HG03571 (cell line): ENCODE data around the gene EFCAB8.
"Not testable (repeated sequence)": the region's sequence is repeated elsewhere in the genome, so short reads cannot be mapped to it uniquely, and the experiment has no call there.

Source experiments
- ATAC-seq: cut with Tn5 transposase; IDR thresholded peaks from one replicate; pipeline ENCODE4 v1.9.1; 2021; ENCODE audit not compliant: unreplicated experiment

Gene EFCAB8

DNA sequence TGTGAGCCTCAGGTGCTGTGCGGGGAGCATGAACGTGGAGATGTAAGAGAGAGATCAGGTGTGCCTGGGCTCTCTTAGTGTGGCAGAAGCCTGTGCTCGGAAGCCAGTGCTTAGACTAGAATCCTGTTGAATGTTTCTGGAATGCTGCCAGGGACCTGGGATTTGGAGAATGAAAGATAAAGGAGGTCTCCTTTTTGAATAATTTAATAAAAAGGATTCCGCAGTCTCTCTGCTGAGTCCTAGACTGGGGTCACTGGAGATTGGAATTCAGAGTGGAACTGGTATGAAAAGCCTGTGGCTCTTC lies 18.8 kb upstream of the EFCAB8 start:
- no peak for ATAC-seq

DNA sequence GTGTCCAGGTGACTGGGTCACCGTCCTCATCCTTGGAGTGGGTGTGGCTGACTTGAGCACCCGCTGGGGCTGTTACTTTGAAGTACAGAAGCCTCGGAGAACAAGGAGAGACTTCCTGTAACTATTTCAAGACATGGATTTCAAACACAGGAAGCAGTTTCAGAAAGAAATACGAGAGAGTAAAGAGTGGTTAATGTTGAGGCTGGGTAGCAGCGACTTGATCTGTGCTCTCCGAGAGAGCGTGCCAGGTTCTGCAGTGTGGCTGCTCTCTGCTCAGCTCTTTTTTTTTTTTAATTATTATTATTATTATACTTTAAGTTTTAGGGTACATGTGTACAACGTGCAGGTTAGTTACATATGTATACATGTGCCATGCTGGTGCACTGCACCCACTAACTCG lies 17.5 kb upstream of the EFCAB8 start:
- no peak for ATAC-seq

DNA sequence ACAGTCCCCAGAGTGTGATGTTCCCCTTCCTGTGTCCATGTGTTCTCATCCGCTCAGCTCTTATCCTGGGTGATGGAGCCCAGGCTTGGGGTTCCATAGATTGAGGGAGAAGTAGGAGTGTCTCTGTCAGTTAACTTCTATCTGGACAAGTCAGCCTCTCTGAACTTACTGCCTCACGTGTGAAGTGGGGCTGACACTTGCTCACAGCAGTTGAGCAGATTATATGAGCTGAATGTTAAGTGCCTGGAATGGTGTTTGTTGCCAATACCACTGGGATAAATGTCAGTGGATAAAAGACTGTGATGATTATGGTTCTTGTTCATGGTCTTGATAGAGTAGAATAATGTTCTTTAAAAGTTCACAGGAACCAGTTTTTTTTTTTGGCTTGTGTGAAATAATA lies 17.1 kb upstream of the EFCAB8 start:
- no peak for ATAC-seq

DNA sequence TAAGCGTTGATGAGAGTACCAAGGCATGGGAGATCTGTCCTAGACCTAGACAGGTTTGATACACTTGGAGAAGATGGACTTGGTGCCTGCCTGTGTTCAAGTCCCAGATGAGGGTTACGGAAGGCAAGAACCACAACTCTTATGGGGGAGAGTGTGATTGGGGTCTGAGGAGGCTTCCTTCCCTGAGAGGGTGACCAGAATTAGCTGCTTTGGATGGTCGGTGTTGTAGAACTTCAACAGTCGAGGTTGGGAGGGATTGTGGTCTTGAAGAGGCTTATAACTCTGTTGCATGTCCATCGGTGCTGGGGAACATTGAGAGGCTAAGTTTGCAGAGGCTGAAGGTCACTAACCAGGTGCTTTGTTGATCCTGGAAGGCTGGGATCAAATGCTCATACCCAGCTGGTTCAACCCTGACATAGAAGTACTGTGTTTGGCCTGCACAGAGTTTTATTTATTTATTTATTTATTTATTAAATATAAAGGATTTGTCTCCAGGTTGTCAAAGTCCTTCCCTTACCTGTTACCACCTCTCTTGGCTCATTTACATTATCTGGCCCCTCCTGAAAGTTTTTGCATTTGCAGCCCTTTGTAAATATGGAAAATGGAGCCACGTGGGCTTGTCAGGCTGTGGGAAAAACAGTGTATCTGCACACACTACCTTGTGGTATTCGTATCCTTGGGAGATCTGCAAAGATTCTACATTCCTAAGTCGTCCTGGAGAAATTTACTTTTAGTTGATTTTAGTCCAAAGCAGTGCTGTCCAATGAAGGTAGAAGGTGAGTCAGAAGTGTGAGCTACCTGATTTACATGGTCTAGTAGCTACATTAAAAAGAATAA lies 15.8 kb upstream of the EFCAB8 start:
- ATAC-seq, result no peak

DNA sequence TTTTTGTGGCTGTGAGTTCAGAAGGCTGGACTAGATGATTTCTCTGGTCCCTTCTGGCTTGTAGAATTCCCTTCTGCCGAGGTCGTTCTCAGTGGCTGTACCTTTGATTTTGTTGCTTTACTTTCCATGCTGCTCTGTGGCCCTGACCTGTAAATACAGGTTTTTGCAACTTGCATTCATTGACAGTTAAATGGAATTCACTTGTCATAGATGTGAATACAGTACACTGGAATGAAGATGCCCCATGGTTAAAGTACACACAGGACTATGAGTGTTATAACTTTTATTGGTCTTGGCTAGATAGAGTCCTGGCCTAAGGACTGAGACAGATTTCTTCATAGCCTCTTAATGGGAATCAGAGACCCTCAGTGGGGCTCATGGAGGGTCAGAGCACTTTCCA lies 12.9 kb upstream of the EFCAB8 start:
- no peak for ATAC-seq

DNA sequence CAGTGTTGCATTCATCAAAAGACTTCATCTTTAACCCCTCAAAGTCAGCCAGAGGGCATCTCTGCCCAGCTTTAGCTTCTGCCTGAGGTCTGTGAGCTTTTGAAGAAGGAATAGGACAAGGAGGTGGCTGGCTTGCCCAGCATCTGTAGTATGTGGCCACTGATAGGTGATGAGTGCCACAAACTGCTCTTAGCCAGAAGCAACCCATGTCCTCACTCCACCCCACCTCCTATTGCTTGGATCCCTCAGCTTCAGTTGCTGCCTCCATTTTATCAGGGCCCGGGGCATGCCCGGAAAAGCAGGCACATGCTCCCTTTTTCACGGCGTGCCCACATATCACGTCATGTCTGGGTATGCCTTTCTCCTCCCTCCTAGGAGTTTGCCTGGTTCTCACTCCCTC lies 11.9 kb upstream of the EFCAB8 start:
- ATAC-seq, result no peak

DNA sequence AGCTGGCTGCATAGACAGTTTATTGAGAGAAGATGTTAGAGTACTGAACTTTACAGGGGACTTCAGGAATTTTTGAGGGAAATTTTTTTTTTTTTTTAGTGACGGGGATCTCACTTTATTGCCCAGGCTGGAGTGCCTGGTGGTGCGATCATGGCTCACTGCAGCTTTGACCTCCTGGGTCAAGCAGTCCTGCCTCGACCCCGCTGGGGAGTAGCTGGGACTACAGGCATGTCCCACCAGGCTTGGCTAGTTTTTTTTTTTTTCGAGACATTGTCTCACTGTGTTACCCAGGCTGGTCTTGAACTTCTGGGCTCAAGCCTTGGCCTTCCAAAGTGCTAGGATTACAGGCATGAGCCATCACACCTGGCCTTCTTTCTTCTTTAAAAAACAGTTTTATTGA lies 10.8 kb upstream of the EFCAB8 start:
- ATAC-seq, result no peak

DNA sequence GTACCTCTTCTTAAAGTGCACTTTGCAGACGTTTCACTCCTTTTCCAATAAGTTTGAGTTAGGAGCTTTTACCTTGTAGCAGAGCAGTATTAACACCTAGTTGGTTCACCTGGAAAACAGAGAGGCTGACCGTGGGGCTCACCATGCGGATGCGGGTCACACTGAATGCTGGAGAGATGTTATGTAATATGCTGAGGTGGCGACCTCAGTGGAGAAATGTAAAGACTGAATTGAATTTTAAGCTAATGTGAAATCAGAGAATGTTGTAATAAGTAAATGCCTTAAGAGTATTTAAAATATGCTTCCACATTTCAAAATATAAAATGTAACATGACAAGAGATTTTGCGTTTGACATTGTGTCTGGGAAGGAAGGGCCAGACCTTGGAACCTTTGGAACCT lies 9.9 kb upstream of the EFCAB8 start:
- no peak for ATAC-seq

DNA sequence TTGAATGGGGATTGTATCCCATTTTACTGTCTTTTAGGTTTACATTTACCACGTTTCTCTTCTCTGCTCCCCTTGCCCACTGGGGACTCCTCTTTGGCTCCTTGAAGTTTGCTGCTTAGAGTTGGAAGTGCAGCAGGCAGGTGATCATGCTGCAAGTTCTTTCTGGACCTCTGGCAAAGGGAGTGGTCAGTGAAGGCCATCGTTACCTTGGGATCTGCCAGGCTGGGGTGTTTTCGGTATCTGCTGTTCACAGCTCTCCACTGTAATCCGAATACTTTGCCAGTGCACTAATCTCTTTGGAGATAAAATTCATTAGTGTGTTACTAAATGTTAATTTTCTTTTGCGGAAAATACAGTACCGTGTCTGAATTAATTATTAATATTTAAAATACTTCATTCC lies 9.1 kb upstream of the EFCAB8 start:
- ATAC-seq, result no peak

DNA sequence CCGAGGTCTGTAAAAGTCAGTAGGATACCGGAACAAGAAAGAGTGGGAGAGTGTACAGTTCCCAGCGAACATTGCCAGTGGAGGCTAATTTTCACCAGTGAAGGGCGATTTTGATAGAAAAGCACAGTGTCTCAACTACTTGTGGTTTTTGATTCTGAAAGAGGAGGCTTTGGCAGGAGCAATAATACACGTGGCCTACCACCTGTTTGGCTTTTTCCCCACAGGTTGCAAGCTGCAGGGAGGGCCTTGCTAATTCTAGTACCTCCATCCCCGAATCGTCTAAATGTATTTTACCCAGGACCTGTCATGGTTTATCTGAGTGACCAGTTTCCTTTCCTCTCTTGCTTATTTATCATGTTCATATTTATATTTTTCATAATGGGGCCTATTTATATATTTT lies 3.3 kb upstream of the EFCAB8 start:
- ATAC-seq, result no peak

DNA sequence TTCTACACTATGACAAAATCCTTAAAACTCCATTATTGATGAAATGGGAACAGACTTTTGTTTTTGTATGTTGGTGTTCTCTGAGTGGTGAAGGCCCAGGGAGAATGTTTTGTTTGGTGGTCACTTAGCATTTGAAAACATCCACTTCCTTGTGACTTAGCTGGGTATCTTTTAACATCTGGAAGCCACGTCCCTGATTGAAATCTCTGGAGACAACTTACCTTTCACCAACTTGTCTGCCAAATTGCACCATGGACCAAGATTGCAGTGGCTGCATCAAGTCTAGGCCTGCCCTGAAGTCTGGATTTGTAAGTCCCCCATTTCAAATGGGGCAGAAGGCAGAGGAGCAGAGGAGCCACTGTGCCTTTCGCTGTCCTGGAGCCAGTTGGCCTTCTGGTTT lies 534 bp upstream of the EFCAB8 start:
- no peak for ATAC-seq

DNA sequence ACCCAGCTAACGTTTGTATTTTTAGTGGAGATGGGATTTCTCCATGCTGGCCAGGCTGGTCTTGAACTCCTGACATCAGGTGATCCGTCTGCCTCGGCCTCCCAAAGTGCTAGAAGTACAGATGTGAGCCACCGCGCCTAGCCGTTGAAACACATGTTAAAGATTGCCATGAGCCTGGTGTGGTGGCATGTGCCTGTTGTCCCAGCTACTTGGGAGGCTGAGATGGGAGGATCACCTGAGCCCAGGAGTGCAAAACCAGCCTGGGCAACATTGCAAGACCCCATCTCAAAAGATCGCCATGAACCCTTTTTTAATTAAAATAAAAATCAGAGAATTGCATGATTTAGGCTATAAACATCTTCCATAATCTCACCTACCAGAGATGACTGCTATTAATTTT lies 2.7 kb downstream of the EFCAB8 start:
- no peak for ATAC-seq

DNA sequence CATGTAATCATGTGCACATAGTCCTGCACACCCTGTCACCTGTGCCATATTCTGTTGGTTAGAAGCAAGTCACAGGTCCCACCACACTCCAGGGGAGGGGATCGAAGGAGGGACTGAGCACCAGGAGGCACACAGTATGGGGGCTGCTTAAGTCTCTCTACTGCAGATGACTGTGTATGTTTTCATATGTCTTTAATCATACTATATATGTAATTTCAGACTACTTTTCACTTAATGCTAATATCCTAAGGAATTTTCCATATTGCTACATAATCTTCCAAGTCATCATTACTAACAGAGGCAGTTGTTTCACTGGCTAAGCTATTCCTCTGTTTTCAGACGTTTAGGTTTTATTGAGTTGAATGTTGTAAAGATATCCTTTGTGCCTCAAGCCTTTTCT lies 10.8 kb downstream of the EFCAB8 start:
- ATAC-seq, result no peak

DNA sequence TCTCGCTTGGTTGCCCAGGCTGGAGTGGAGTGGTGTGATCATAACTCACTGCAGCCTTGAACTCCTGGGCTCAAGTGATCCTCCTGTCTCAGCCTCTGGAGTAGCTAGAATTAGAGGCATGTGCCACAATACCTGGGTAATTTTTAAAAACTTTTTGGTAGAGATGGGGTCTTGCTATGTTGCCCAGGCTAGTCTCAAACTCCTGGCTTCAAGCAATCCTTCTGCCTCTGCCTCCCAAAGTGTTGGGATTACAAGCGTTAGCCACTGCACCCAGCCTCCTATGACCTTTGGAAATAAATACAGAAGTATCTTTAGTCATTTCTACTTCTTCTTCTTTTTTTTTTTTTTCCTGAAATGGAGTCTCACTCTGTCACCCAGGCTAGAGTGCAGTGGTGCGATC lies 11.8 kb downstream of the EFCAB8 start:
- ATAC-seq, result not testable (repeated sequence)

DNA sequence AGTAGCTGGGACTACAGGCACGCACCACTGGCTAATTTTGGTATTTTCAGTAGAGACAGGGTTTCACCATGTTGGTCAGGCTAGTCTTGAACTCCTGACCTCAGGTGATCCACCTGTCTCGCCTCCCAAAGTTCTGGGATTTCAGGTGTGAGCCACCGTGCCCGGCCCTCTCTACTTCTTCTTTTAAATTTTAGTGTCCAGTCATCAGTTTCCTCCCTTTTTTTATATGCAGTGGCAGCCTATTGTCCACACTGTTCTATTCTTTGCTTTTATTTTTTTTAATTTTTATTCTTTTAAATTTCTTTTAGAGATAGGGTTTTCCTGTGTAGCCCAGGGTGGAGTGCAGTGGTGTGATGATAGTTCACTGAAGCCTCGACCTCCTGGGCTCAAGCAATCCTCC lies 12.3 kb downstream of the EFCAB8 start:
- no peak for ATAC-seq

DNA sequence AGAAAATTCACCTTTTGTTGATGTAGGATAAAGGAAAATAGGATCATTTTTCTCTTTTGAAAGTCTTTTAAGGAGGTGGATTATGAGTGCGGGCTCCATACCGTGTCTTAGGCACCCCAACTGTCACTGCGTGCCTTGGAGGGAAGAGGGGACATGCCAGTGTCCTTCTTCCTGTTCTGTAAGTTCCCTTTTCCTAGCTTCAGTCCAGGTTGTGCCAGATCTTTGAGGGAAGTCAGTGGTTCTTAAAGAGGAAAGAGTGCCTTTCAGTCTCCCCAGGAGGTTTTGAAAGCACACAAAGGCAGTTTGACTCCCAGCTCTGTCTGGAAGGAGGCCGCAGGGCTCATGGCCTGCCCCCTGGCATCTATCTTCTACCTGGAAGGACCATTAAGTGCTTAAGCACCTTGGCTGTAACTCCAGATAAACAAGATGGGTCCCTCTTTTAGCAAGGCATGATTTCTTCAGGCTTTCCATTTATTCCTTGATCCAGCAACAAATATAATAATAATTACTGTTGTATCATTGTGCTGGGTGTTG lies 13.0 kb downstream of the EFCAB8 start:
- no peak for ATAC-seq

DNA sequence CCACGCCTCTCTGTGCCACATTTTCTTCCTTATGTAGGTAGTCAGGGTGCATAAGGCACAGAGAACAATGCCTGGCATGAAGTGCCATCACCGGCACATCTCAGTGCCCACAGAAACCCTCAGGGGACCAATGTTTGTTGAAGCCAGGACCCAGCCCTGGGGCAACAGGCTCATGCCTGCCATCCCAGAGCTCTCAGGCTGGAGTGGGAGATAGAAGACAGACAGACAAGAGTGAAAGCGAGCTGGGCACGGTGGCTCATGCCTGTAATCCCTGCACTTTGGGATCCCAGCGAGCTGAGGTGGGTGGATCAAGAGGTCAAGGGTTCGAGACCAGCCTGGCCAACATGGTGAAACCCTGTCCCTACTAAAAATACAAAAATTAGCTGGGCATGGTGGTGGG lies 13.5 kb downstream of the EFCAB8 start:
- ATAC-seq, result no peak

DNA sequence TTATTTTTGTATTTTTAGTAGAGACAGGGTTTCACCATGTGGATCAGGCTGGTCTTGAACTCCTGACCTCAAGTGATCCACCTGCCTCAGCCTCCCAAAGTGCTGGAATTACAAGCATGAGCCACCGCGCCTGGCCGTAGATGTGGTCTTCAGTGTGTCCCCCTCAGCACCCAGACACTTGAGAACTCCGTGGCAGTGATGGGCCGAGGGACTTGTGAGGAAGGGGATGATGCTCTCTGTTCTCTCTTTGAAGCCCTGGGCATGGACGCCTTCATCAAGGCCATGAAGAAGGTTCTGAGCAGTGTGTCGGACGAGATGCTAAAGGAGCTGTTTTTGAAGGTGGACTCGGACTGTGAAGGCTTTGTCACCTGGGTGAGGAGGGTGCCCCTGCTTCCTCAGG lies 16.9 kb downstream of the EFCAB8 start:
- ATAC-seq, result no peak

DNA sequence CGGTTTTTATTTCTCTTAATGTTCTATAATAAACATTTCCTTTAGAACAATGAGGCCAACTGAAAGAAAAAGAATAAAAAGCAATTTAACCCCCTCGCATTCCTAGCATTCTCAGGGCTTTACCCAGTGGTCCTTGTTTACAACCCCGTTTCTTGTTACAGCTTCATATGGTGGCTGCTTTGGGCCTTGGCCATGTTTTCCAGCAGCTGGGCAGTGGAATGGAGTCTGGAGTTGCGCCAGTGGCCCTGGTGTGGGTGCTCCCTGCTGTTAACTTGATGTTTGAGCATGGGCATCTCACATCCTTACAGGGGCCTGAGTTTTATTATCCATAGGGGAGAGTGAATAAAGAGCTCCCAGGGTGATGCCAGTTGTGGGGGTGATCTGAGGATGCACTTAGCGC lies 18.8 kb downstream of the EFCAB8 start:
- ATAC-seq, result no peak

DNA sequence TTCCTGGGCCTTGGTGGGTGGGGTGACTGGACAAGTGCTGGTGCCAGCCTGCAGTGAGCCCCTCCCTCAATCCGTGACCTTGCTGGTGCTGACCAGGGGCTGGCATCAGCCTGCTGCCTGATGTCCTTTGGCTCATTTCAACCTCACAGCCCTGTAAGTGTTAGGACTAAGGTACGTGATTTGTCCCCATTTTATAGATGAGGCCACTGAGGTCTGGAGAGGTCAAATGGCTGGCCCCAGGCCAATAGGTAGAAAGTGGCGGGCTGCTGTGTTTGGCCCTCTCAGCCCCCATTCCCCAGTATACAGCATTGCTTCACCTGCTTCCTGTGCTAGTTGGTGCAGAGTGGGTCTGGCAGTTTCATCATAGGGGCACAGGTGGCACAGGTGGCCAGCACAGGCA lies 20.1 kb downstream of the EFCAB8 start:
- no peak for ATAC-seq

DNA sequence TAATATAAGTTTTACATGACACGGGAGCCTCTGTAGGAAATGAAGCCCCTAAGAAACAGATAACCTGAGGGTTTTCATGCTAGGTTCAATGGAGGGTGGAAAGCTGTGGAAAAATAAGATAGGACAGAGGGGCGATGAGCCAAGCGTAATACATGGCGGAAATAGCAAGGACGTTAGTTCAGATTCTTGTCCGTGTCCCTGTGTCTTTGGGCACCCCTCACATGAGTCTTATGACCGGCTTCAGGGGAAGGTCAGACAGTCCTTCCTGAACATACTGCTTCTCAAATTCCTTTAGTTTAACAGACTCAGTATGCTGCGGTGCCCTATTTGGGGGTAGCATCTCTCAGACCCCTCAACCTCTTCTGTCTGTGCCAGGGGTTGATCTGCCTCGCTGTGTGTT lies 20.8 kb downstream of the EFCAB8 start:
- ATAC-seq, result no peak

DNA sequence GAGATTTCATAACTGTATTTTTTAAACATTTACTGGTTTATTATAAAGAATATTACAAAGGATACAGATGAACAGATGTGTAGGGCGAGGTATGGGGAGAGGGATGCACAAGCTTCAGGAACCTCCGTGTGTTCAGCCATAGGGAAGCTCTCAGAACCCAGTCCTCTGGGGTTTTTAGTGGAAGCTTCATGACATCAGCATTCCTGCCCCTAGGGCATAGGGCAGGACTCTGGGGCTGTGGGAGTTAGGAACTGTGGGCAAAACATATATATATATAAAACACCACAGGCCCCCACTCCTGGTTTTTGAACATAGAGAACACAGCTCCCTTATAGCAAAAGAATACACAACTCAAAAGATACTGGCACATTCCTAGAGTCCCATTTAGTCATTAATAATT lies 21.9 kb downstream of the EFCAB8 start:
- ATAC-seq, result no peak

DNA sequence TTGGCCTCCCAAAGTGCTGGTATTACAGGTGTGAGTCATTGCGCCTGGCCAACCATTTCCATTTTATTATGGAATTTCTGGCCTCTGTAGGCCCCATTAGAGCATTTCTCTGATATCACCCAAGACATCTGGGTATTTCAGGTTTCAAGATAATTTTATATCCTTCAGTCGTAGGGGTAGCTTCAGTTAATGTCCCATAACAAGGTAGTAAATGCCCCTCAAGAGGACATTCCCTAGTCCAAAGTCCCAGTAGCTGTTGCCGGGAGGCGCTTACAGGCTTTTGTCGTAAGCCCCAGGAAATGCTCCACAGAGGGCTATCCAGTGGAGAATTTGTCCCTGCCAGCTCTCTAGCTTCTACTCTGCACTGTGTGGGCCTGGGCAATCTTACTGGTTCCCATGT lies 24.4 kb downstream of the EFCAB8 start:
- no peak for ATAC-seq
